ENCODE measurements around the gene CLGN. TPM values are rescaled to one million over a fixed set of nuclear protein-coding genes. Genes with fewer than 3 reads are reported as not detected.

CLGN gene
- total and polyA plus RNA-seq, 2 of the 4 experiments (the other 2 are of a cell fraction): 0.36 to 0.75 TPM

- Histone ChIP-seq H3K9me3 (ENCODE audit: control insufficient read depth, insufficient read depth, low read length) (no peaks in the 10 kb centered on the region), H3K4me2 (ENCODE audit: low read depth, low read length) (no peak overlapping the region), H2BK20ac (ENCODE audit: low read depth, low read length) (no peak overlapping the region), H3K4ac (ENCODE audit: low read depth, low read length) (no peak overlapping the region), H3K18ac (ENCODE audit: low read depth, low read length) (no peak overlapping the region), H3K79me1 (ENCODE audit: low read depth in 1 of 2, low read length in 2 of 2) (no peaks in the 10 kb centered on the region), H2BK5ac (ENCODE audit: low read depth, low read length, poor library complexity, severe bottlenecking) (no peak overlapping the region), H3K9me1 (ENCODE audit: insufficient read depth, low read length) (peaks cover 2% of the 10 kb centered on the region; the same call in 1 of the 2 replicates), H4K91ac (ENCODE audit: insufficient read depth, low read depth, low read length) (no peak overlapping the region), H3K14ac (replicated peaks; ENCODE audit: low read depth, low read length) (no peak overlapping the region), H2AK5ac (ENCODE audit: low read depth, low read length) (no peak overlapping the region), H3K56ac (ENCODE audit: extremely low read depth, insufficient read depth, low read length) (no peak overlapping the region), H3K36me3 (ENCODE audit: control insufficient read depth, insufficient read depth, low read length) (no peaks in the 10 kb centered on the region), H3K23ac (ENCODE audit: low read depth, low read length) (no peak overlapping the region), H3K9ac (ENCODE audit: low read depth, low read length) (no peak overlapping the region), H3K27ac (ENCODE audit: insufficient read depth, low read length) (no peak overlapping the region), H3K4me1 (ENCODE audit: control insufficient read depth, insufficient read depth, low read length) (no peaks in the 10 kb centered on the region; the same call in 1 of the 2 replicates), H3K4me3 (ENCODE audit: insufficient read depth, low read depth, low read length) (no peak overlapping the region), H2AFZ (replicated peaks; ENCODE audit: low read length, poor library complexity) (no peak overlapping the region), H4K20me1 (ENCODE audit: insufficient read depth, low read length) (no peaks in the 10 kb centered on the region), H2BK120ac (ENCODE audit: low read depth, low read length) (no peak overlapping the region), H2BK15ac (ENCODE audit: low read depth, low read length) (no peak overlapping the region), H4K8ac (ENCODE audit: low read depth in 2 of 2, low read length in 2 of 2) (no peak overlapping the region), H4K5ac (ENCODE audit: low read depth, low read length) (no peak overlapping the region), H3K27me3 (ENCODE audit: control insufficient read depth, insufficient read depth, low read length) (peaks cover 12% of the 10 kb centered on the region), H2AK9ac (replicated peaks; ENCODE audit: low read depth, low read length, poor library complexity) (no peak overlapping the region)
- intact Hi-C loops (cut with micrococcal nuclease) (no loop called here), in situ Hi-C loops (cut with MboI; ENCODE audit: low sequenced_read_pairs) (loop anchor here (10.0 to 25.0 kb wide), 3 partner anchors 244 to 776 kb away; partner anchors contain the start of gene RNF150), dilution Hi-C loops (cut with HindIII; ENCODE audit: low sequenced_read_pairs, unreplicated experiment) (no loop called here)
- DNase-seq: no peak
- ATAC-seq (ENCODE audit: low read depth): no peak
- TF ChIP-seq MAZ (IDR thresholded peaks at IDR 0.05; ENCODE audit: borderline replicate concordance, low read depth, low read length) (no peak), CEBPB (IDR thresholded peaks at IDR 0.05; ENCODE audit: low read depth, low read length) (no peak), MXI1 (IDR thresholded peaks at IDR 0.05; ENCODE audit: borderline replicate concordance, low read depth, low read length) (no peak), ELK1 (IDR thresholded peaks at IDR 0.05; ENCODE audit: borderline replicate concordance, low read depth, low read length) (no peak), SMC3 (IDR thresholded peaks at IDR 0.05; ENCODE audit: low read depth, low read length) (no peak), POLR2A (IDR thresholded peaks at IDR 0.05; ENCODE audit: low read depth, low read length) (no peak), CHD1 (IDR thresholded peaks at IDR 0.05; ENCODE audit: low read depth, low read length) (no peak), NFE2L2 (IDR thresholded peaks at IDR 0.05; ENCODE audit: low read depth, low read length) (no peak), RCOR1 (IDR thresholded peaks at IDR 0.05; ENCODE audit: insufficient replicate concordance, low read length) (no peak), CTCF (conservative IDR thresholded peaks at IDR 0.05; ENCODE audit: low read depth, low read length) (no peak), RAD21 (IDR thresholded peaks at IDR 0.05; ENCODE audit: low read length) (no peak), RFX5 (IDR thresholded peaks at IDR 0.05; ENCODE audit: low read depth, low read length) (no peak), USF2 (IDR thresholded peaks at IDR 0.05; ENCODE audit: low read depth, low read length) (no peak), BHLHE40 (IDR thresholded peaks at IDR 0.05; ENCODE audit: low read depth, low read length) (no peak), MAFK (IDR thresholded peaks at IDR 0.05; ENCODE audit: low read depth, low read length) (no peak), FOS (IDR thresholded peaks at IDR 0.05; ENCODE audit: low read depth, low read length) (no peak)
- POLR2A ChIA-PET (ENCODE audit: unreplicated experiment): no interaction called here
- CTCF ChIA-PET: interaction anchor here (0.7 to 1.1 kb wide), 2 partner anchors 49 to 248 kb away, joined by 3 read pairs; no protein-coding TSS in a partner anchor
- 83% methylated on average over 2 of the region's 4 CpGs; no CpG with 5 or more reads in 1 of the 2 experiments for WGBS, 2 experiments (ENCODE audit: extremely low coverage in 2 of 2, insufficient read length in 1 of 2)
- BruUV-seq (replicated peaks): no TSS peak
Observed at GRCh38 chr4:140361099-140361498, 66.3 kb downstream of the CLGN start.

Measured in IMR-90 (cell line).